ENCODE data around the gene SEMA3B.

Gene SEMA3B

GRCh38 chr3:50322115-50322385 lies 53.1 kb downstream of the SEMA3B start:
- peak overlapping the region; percentile 87 for H3K4me3 ChIP-seq (ENCODE audit: low read depth, low read length)
- no peak for TF ChIP-seq CTCF (IDR thresholded peaks at IDR 0.05; ENCODE audit: borderline replicate concordance, insufficient read depth, low read depth, low read length)

- no peak for TF ChIP-seq CTCF (IDR thresholded peaks at IDR 0.05; ENCODE audit: borderline replicate concordance, insufficient read depth, low read depth, low read length)
- peak within 1 kb of the TSS; percentile 87 for H3K4me3 ChIP-seq (ENCODE audit: low read depth, low read length)
Measured at GRCh38 chr3:50322386-50323091, 53.6 kb downstream of the SEMA3B start, which contains the start of gene HYAL2. Gene HYAL2, minus strand, starts transcription at chr3:50322745. Its CDS starts 2,256 bp downstream, at chr3:50320489.

- TF ChIP-seq CTCF (IDR thresholded peaks at IDR 0.05; ENCODE audit: borderline replicate concordance, insufficient read depth, low read depth, low read length) = no peak
- H3K4me3 ChIP-seq (ENCODE audit: low read depth, low read length) = no peak overlapping the region
Measured at GRCh38 chr3:50323092-50323600, 54.2 kb downstream of the SEMA3B start.

- no peak for TF ChIP-seq CTCF (IDR thresholded peaks at IDR 0.05; ENCODE audit: borderline replicate concordance, insufficient read depth, low read depth, low read length)
- H3K4me3 ChIP-seq (ENCODE audit: low read depth, low read length) = no peak overlapping the region
Measured at GRCh38 chr3:50323614-50324199, 54.8 kb downstream of the SEMA3B start.

GRCh38 chr3:50324351-50325112 lies 55.6 kb downstream of the SEMA3B start:
- H3K4me3 ChIP-seq (ENCODE audit: low read depth, low read length) = no peak overlapping the region
- TF ChIP-seq CTCF (IDR thresholded peaks at IDR 0.05; ENCODE audit: borderline replicate concordance, insufficient read depth, low read depth, low read length) = peak; percentile 85

GRCh38 chr3:50325113-50325480 lies 56.1 kb downstream of the SEMA3B start:
- TF ChIP-seq CTCF (IDR thresholded peaks at IDR 0.05; ENCODE audit: borderline replicate concordance, insufficient read depth, low read depth, low read length) = no peak
- H3K4me3 ChIP-seq (ENCODE audit: low read depth, low read length) = no peak overlapping the region

Data from GM12875 (cell line).